Caco-2 (cell line): ENCODE data around the gene DHRS7. TPM values are rescaled to one million over a fixed set of nuclear protein-coding genes. Genes with fewer than 3 reads are reported as not detected.

Experiments
- BruUV-seq: library from RNA; stranded (reverse); fragments of 400-500 nt; replicated peaks from 2 replicates; lab custom pipeline; 2021; lab: Mats Ljungman, UMichigan
- CTCF ChIA-PET: fragments of 300-600 bp; sonication (Branson Sonifier 250); formaldehyde crosslinking; loops from one replicate; lab custom pipeline; 2022; ENCODE audit warnings: antibody characterized with exemption; lab: Charles Lee
- POLR2A ChIA-PET: fragments of 300-600 bp; sonication (Branson Sonifier 250); formaldehyde crosslinking; loops from one replicate; lab custom pipeline; 2022; ENCODE audit warnings: antibody characterized with exemption; lab: Charles Lee
- DNase-seq, 2 experiments: peaks; one replicate each; pipeline versions ENCODE4 v3.0.0 to v3.0.0-alpha.2; 2020 to 2022
- H3K27me3 ChIP-seq: replicated peaks from 2 replicates; pipeline ENCODE4 v1.6.0; 2011; ENCODE audit warnings: low read length; ENCODE audit not compliant: control insufficient read depth, insufficient read depth
- H3K36me3 ChIP-seq: 2 replicates; pipeline ENCODE4 v1.5.1; 2011; ENCODE audit warnings: low read length; ENCODE audit not compliant: control insufficient read depth, insufficient read depth
- H3K4me1 ChIP-seq: fragments of 250-450 bp; sonication (Bioruptor Pico); 2 replicates; pipeline ENCODE4 v1.5.1; 2020; ENCODE audit warnings: mild to moderate bottlenecking
- H3K4me3 ChIP-seq: 2 replicates; pipeline ENCODE4 v1.5.1; 2011; ENCODE audit warnings: low read depth, mild to moderate bottlenecking, control low read depth, low read length
- H3K9me3 ChIP-seq: fragments of 250-450 bp; sonication (Bioruptor Pico); 2 replicates; pipeline ENCODE4 v1.5.1; 2020; ENCODE audit warnings: mild to moderate bottlenecking, moderate library complexity
- H3K27ac Mint-ChIP-seq: one replicate; pipeline ENCODE4 v1.8.0; 2022; ENCODE audit warnings: mixed read lengths; ENCODE audit not compliant: unreplicated experiment
- H3K27me3 Mint-ChIP-seq: one replicate; pipeline ENCODE4 v1.8.0; 2022; ENCODE audit warnings: mixed read lengths; ENCODE audit not compliant: insufficient read depth, unreplicated experiment
- H3K36me3 Mint-ChIP-seq: one replicate; pipeline ENCODE4 v1.8.0; 2022; ENCODE audit warnings: mild to moderate bottlenecking, mixed read lengths; ENCODE audit not compliant: insufficient read depth, unreplicated experiment
- H3K4me1 Mint-ChIP-seq: one replicate; pipeline ENCODE4 v1.8.0; 2022; ENCODE audit warnings: low read depth, mixed read lengths; ENCODE audit not compliant: unreplicated experiment
- H3K4me3 Mint-ChIP-seq: one replicate; pipeline ENCODE4 v1.8.0; 2022; ENCODE audit warnings: mild to moderate bottlenecking, moderate library complexity, mixed read lengths; ENCODE audit not compliant: unreplicated experiment
- H3K9me3 Mint-ChIP-seq: one replicate; pipeline ENCODE4 v1.8.0; 2022; ENCODE audit warnings: mixed read lengths; ENCODE audit not compliant: unreplicated experiment
- CTCF ChIP-seq, 2 experiments: fragments of 200-600 bp in 1 of 2; IDR thresholded peaks; 1 replicate in 1 of 2; 2 replicates in 1 of 2; pipeline versions ENCODE4 v1.5.1 to v1.8.0; 2011 to 2022; ENCODE audit warnings: antibody characterized with exemption in 1 of 2, control low read depth in 1 of 2, inconsistent platforms in 1 of 2, low read depth in 1 of 2, low read length in 1 of 2, mild to moderate bottlenecking in 1 of 2, moderate library complexity in 1 of 2; ENCODE audit not compliant: insufficient read depth in 1 of 2, severe bottlenecking in 1 of 2, unreplicated experiment in 1 of 2
- intact Hi-C: fragments of 100-400 bp; cut with micrococcal nuclease; formaldehyde crosslinking; loops from one replicate; pipeline ENCODE4 v1.10.0; 2022; ENCODE audit not compliant: unreplicated experiment
- total RNA-seq: library from RNA; stranded (reverse); gene quantifications from 2 replicates; pipeline ENCODE4 v1.2.3, GENCODE V29; 2022

The DHRS7 gene
- total RNA-seq, 1 experiment from 2014 or later, result 61.6 TPM

GRCh38 chr14:60178164-60178563, 13.0 kb upstream of the DHRS7 start:
- Histone ChIP-seq H3K27me3 (no peaks in the 10 kb centered on the region), H3K4me3 (no peak overlapping the region), H3K4me1 (no peaks in the 10 kb centered on the region), H3K9me3 (peaks cover 14% of the 10 kb centered on the region; the same call in 1 of the 2 replicates), H3K36me3 (no peaks in the 10 kb centered on the region)
- Mint-ChIP-seq H3K27me3 (no peaks in the 10 kb centered on the region), H3K36me3 (no peaks in the 10 kb centered on the region), H3K9me3 (no peaks in the 10 kb centered on the region), H3K27ac (no peak overlapping the region), H3K4me1 (no peaks in the 10 kb centered on the region), H3K4me3 (no peak overlapping the region)
- no peak for TF ChIP-seq CTCF (IDR thresholded peaks at IDR 0.05; ENCODE audit: insufficient read depth in 1 of 2, low read depth in 1 of 2, low read length in 1 of 2, severe bottlenecking in 1 of 2, unreplicated experiment in 1 of 2)
- ChIA-PET POLR2A (no interaction called here), CTCF (no interaction called here)
- DNase-seq, result no peak
- BruUV-seq, result no TSS peak
- intact Hi-C loops, result no loop called here

- POLR2A ChIA-PET, result no interaction called here
- BruUV-seq, result no TSS peak
- no peaks in the 10 kb centered on the region for H3K4me1 Mint-ChIP-seq
Observed at GRCh38 chr14:60175255-60175902, 10.2 kb upstream of the DHRS7 start.

More at GRCh38 chr14:60175255-60175902, 10.2 kb upstream of the DHRS7 start:
- TF ChIP-seq CTCF (IDR thresholded peaks at IDR 0.05; ENCODE audit: insufficient read depth in 1 of 2, low read depth in 1 of 2, low read length in 1 of 2, severe bottlenecking in 1 of 2, unreplicated experiment in 1 of 2), result no peak
- Histone ChIP-seq H3K9me3 (peaks cover 14% of the 10 kb centered on the region; the same call in 1 of the 2 replicates), H3K4me1 (no peaks in the 10 kb centered on the region), H3K36me3 (no peaks in the 10 kb centered on the region), H3K4me3 (no peak overlapping the region), H3K27me3 (no peaks in the 10 kb centered on the region)
- Mint-ChIP-seq H3K4me3 (no peak overlapping the region), H3K36me3 (no peaks in the 10 kb centered on the region), H3K27me3 (no peaks in the 10 kb centered on the region), H3K9me3 (no peaks in the 10 kb centered on the region), H3K27ac (no peak overlapping the region)
- intact Hi-C loops, result no loop called here
- DNase-seq, result no peak
- CTCF ChIA-PET, result no interaction called here
